ENCODE data around the gene COQ10A. TPM values are rescaled to one million over a fixed set of nuclear protein-coding genes. Genes with fewer than 3 reads are reported as not detected.

COQ10A gene
- 7.4 and 9.2 TPM in 2 replicates for total RNA-seq

DNA sequence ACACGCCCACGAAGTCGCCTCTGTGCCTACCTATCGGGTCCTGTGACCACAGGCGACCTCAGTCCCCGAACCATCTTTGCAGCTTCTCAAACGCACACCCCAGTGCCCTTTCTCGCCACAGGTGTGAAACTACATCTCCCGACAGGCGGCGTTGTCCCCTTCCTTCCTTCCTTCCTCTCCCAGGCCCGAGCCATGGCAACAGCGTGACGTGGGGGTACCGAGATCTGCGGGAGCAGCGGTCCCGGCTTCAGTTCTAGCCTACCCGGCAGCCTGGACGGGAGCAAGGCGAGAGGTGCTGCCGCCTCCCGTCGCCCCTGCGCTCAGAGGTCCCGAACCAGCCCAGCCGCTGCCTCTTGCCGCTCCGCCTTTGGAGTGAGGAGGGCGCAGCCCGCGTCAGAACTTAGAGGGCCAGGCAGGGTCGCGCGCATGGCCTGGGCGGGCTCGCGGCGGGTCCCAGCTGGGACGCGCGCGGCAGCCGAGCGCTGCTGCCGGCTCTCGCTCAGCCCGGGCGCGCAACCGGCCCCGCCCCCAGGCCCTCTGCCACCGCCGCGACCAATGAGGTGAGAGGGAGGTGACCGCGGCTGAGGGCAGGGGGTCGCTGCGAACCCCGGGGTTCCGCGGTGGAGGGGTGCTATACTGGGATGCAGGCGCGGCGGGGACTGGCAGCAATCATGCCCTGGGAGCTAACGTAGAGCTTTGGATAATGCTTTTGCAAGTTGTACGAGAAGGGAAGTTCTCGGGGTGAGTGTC is at the start of gene COQ10A:
Gene COQ10A, plus strand, starts transcription at position 250 of the 750 bp plus-strand sequence. Its CDS starts 177 bp downstream, at position 427.

DNA sequence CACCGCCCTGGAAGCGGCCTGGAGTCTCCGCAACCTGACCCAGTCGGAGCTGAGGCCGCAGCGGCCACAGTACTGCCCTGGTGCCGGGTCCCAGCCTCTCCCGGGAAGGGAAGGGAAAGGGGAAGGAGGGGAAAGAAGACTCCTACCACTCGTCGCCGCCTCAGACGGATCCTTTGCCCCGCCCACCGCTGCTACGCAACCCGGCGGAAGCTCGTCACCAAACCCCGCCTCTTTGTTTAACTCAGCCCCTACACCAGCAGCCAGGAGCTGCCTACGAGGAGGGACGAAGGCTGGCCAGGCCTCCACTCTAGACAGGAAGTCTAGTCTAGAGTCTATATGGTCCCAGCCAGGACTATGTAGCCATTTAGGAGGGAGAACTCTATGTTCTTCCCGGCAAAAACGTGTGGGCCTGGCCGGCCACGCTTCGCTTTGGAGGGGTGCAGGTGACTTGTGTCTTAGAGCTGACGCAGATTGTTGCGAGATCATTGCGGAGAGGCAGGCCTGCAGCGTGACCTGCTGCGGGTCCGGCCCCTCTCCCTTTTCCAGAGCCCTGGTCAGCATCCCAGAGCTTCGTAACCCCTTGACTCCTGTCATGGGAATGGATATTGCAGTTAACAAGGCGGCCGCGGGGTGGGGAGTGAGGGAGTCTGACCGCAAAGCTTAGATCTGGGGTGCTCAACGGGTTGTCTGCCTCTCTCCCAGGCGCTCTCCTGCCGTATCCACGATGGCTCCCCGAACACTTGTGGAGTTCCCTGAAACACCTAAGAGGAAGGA is 44.8 kb upstream of the COQ10A start, which contains the start of gene RNF41:
Gene RNF41, minus strand, starts transcription at position 166 of the 774 bp plus-strand sequence. CDS start 7,875 bp downstream, outside the sequence.

DNA sequence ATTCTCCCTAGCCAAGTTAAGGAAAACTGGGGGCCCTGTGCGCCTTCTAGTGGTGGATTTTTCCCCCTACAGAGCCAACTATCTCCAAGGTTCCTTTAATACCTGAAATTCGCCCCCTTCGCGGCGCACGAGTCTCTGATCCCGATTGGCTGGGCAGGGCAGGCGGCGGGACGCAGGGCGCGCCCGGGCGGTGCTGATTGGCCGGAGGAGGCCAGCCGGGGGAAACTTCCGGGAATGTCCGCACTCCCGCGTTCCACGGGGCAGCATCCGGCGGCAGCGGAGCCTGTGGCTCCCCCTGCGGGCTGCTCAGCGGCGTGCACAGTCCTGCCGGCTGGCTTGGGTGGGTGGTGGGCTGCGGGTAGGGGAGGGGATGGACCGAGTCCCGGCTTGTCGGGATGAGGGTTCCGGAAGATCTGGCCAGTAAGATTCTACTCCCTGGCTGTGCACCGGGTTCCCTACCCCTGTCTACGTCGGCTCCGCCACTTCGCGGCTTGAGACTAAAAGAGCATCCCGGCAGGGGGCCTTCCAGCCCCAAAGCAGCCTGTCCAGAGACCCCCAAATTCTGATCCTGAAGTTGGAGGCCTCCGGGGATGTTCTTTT is 42.5 kb upstream of the COQ10A start, which contains the start of gene NABP2:
Gene NABP2, plus strand, starts transcription at position 241 of the 600 bp plus-strand sequence. CDS start 515 bp downstream, outside the sequence.

DNA sequence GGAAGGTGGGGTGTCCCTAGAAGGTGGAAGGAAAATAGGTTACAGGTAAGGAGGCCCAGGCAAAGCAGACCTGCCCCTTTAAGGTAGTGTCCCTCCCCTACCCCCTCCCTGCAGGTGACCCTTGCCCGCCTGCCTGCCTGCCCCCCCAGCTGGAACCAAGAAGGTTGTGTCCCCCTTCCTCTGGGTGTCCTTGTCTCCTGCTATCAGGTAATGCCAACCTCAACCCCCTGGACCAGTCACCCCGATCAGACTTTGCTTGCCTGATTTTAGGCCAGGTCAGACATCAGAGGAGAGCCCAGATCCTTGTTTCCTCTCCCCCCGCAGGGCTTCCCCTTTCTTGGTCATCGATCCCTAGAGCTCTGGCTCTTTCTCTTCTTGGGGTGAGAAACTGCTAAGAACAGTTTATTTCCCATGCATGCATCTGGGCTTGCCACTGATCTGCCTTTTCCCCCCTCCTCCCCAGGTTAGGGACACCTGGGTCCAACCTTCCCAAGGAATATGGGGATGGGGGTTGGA is 36.8 kb upstream of the COQ10A start, which contains the start of gene SLC39A5:
Gene SLC39A5, plus strand, starts transcription at position 136 of the 516 bp plus-strand sequence. CDS start 1,224 bp downstream, outside the sequence.

DNA sequence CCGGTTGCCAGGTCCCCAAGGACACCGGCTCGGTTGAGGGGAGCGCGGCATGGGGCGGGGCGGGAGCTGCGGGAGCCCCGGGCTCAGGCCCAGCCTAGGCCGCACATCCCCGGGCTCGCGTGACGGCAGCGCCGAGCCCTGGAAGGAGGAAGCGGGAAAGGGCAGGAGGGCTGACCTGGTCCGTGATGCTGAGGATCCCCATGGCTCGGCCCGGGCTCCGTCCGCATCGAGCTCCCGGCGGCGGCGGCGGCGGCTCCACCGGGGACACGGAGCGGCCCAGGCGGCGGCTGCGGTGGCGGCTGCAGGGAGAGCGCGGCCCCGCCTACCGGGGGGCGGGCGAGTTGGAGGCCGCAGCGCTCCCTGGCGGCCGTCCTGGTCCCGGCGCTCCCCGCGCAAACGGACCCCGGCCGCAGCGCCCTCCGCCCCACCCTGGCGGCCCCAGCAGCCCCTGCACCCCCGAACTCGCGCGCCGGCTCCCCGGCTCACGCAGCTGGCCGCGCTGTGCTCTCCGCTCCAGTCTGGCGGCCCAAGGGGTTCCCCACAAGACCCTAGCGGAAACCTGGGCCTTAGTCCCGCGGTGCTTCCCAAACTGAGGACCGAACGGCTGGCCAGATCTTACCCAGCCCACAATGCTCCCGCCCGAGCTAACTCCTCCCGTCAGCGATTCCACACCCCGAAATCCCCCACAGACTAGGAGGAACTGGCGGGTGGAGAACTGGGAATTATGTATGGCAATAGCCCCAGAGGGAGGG is 8.5 kb upstream of the COQ10A start, which contains the start of gene ANKRD52:
Gene ANKRD52, minus strand, starts transcription at position 317 of the 752 bp plus-strand sequence. Its CDS starts 115 bp downstream, at position 202.

DNA sequence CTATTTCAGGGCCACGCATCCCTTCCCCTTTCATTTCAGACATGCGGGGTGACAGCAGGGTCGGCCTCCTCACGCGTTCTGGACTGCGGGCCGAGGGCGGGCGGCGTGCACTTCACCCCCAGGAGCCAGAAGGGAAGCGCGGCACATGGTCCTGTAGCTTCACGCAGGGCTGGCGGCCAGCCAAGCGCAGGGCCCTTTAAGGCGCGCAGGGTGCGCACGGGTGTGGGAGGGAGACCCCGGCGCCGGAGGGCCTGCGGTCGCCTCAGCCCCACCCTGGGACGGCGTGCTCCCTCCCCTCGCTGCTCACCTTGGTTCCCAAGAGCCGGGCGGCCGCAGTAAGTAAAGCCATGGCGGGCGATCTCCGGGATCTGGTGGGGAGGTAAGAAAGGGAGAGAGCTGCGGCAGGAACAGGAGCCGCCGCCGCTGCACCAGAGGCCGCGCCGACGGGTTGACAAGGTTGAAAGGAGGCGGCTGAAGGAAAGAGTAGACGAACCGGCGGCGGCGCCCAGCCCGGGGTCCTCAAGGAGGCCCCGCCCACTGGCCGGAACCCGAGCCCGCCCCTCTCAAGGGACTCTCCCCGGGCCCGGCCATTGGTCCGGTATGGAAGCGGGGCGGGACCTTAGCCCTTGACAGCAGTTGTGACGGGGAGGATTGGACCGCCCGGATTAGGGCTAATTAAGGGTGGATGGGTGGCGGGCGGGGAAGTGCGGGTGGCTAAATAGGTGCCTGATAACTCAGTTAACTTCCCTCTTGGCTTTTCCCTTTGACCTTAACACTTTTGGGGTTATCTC is 33.3 kb downstream of the COQ10A start, which contains the start of gene CS:
Gene CS, minus strand, starts transcription at position 478 of the 791 bp plus-strand sequence. Its CDS starts 129 bp downstream, at position 349.

DNA sequence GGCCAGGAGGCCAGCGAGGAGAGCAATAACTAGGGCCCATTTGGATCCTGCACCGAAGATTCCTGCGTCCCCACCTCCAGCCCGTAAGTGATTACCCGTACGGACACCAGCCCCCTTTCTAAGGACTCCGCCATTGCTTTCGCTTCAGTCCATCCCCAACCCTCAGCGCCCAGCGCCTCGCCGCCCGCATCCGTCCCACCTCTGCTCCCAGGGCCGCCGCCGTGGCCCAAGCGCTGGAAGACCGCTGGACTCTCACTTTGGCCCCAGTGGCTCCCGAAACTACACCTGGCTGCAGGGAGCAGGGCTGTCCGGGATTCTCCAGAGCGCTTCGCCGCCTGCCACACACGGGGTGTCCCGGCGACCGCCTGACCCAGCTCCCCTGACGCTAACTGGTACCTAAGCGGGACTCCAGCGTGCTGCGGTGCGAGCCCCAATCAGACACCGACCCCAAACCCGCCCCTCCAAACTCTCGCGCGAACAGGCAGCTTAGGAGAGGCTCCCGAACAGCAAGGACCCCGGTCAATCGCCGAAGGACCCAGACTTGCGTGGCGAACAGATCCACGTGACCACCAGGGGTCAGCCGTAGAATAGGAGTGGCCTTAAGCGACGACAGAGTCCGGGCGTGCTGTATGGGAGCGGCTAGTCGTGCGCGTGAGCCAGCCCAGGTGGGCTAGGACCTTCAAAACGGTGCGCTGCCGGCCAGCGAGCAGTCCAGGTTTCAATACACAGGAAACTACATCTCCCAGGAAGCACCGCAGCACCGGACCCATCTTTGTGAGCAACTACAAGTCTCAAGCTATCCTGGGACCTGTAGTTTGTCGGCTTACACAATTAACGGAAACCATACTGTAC is 49.1 kb downstream of the COQ10A start, which contains the start of gene CNPY2:
Gene CNPY2, minus strand, starts transcription at position 367 of the 852 bp plus-strand sequence. CDS start 771 bp downstream, outside the sequence.

Other genes starting within 250 kb of the COQ10A start
- 0.49 and 0.60 TPM in 2 replicates for gene IKZF4, start 245.9 kb upstream of the COQ10A start, total RNA-seq
- 2,120 and 2,289 TPM in 2 replicates for gene RPS26, start 225.0 kb upstream of the COQ10A start, total RNA-seq
- not detected in 2 replicates for gene ERBB3, start 186.8 kb upstream of the COQ10A start, total RNA-seq
- gene PA2G4, start 162.4 kb upstream of the COQ10A start, total RNA-seq: 183 and 202 TPM in 2 replicates
- 2,181 and 3,254 TPM in 2 replicates for gene RPL41, start 150.3 kb upstream of the COQ10A start, total RNA-seq
- gene ZC3H10, start 148.7 kb upstream of the COQ10A start, total RNA-seq: 2.5 and 3.0 TPM in 2 replicates
- gene ESYT1, start 138.7 kb upstream of the COQ10A start, total RNA-seq: 247 and 287 TPM in 2 replicates
- gene MYL6B, start 114.4 kb upstream of the COQ10A start, total RNA-seq: 75.2 and 78.8 TPM in 2 replicates
- 4,496 and 4,852 TPM in 2 replicates for gene MYL6, start 108.6 kb upstream of the COQ10A start, total RNA-seq
- gene SMARCC2, start 77.5 kb upstream of the COQ10A start, total RNA-seq: 40.6 and 44.5 TPM in 2 replicates
- 46.2 and 57.4 TPM in 2 replicates for gene RNF41, start 45.0 kb upstream of the COQ10A start, total RNA-seq
- 41.6 and 57.6 TPM in 2 replicates for gene NABP2, start 42.6 kb upstream of the COQ10A start, total RNA-seq
- not detected in 2 replicates for gene SLC39A5, start 36.9 kb upstream of the COQ10A start, total RNA-seq
- 17.7 and 18.9 TPM in 2 replicates for gene ANKRD52, start 8.6 kb upstream of the COQ10A start, total RNA-seq
- 156 and 157 TPM in 2 replicates for gene CS, start 33.4 kb downstream of the COQ10A start, total RNA-seq
- gene CNPY2, start 49.0 kb downstream of the COQ10A start, total RNA-seq: 107 and 108 TPM in 2 replicates
- gene PAN2, start 67.1 kb downstream of the COQ10A start, total RNA-seq: 5.5 and 7.4 TPM in 2 replicates
- 0.13 TPM in 1 of 2 replicates, not detected in the other for gene IL23A, start 71.9 kb downstream of the COQ10A start, total RNA-seq
- gene STAT2, start 93.2 kb downstream of the COQ10A start, total RNA-seq: 50.8 and 60.7 TPM in 2 replicates
- not detected in 2 replicates for gene APOF, start 95.9 kb downstream of the COQ10A start, total RNA-seq
- 21.9 and 23.5 TPM in 2 replicates for gene TIMELESS, start 182.5 kb downstream of the COQ10A start, total RNA-seq
- not detected in 2 replicates for gene MIP, start 187.7 kb downstream of the COQ10A start, total RNA-seq
- gene SPRYD4, start 201.6 kb downstream of the COQ10A start, total RNA-seq: 2.0 and 2.4 TPM in 2 replicates
- not detected in 2 replicates for gene GLS2, start 221.2 kb downstream of the COQ10A start, total RNA-seq